ENCODE data around the gene CPXM1.

Gene CPXM1

GRCh38 chr20:2804041-2804828, 3.8 kb upstream of the CPXM1 start:
- H3K4me3 ChIP-seq (ENCODE audit: low read length in 2 of 2): no peak overlapping the region
- H3K36me3 ChIP-seq (ENCODE audit: control insufficient read depth in 2 of 2, insufficient read depth in 2 of 2, low read length in 2 of 2): no peaks in the 10 kb centered on the region
- H3K9ac ChIP-seq (ENCODE audit: low read depth in 1 of 2, low read length in 2 of 2): no peak overlapping the region
- no peaks in the 10 kb centered on the region for H3K9me3 ChIP-seq (ENCODE audit: control insufficient read depth in 2 of 2, low read length in 2 of 2)
- H3K27ac ChIP-seq (ENCODE audit: low read depth in 2 of 2, low read length in 2 of 2): no peak overlapping the region
- H3K27me3 ChIP-seq (ENCODE audit: control insufficient read depth in 2 of 2, insufficient read depth in 2 of 2, low read length in 2 of 2): peaks cover 21 to 31% of the 10 kb centered on the region in 2 donors
- peaks cover 0 to 9% of the 10 kb centered on the region in 2 donors for H3K4me1 ChIP-seq (ENCODE audit: control insufficient read depth in 2 of 2, insufficient read depth in 2 of 2, low read length in 2 of 2)

GRCh38 chr20:2801286-2801728, 880 bp upstream of the CPXM1 start:
- Histone ChIP-seq H3K27ac (ENCODE audit: low read depth in 2 of 2, low read length in 2 of 2) (no peak overlapping the region), H3K4me3 (ENCODE audit: low read length in 2 of 2) (no peak overlapping the region), H3K4me1 (ENCODE audit: control insufficient read depth in 2 of 2, insufficient read depth in 2 of 2, low read length in 2 of 2) (peaks cover 0 to 9% of the 10 kb centered on the region in 2 donors), H3K9ac (ENCODE audit: low read depth in 1 of 2, low read length in 2 of 2) (no peak overlapping the region), H3K9me3 (ENCODE audit: control insufficient read depth in 2 of 2, low read length in 2 of 2) (no peaks in the 10 kb centered on the region), H3K27me3 (ENCODE audit: control insufficient read depth in 2 of 2, insufficient read depth in 2 of 2, low read length in 2 of 2) (peaks cover 17 to 38% of the 10 kb centered on the region in 2 donors), H3K36me3 (ENCODE audit: control insufficient read depth in 2 of 2, insufficient read depth in 2 of 2, low read length in 2 of 2) (no peaks in the 10 kb centered on the region)

GRCh38 chr20:2799688-2800520, 523 bp downstream of the CPXM1 start:
- Histone ChIP-seq H3K27me3 (ENCODE audit: control insufficient read depth in 2 of 2, insufficient read depth in 2 of 2, low read length in 2 of 2) (peaks cover 18 to 33% of the 10 kb centered on the region in 2 donors), H3K27ac (ENCODE audit: low read depth in 2 of 2, low read length in 2 of 2) (no peak overlapping the region), H3K9me3 (ENCODE audit: control insufficient read depth in 2 of 2, low read length in 2 of 2) (no peaks in the 10 kb centered on the region), H3K9ac (ENCODE audit: low read depth in 1 of 2, low read length in 2 of 2) (no peak overlapping the region), H3K4me3 (ENCODE audit: low read length in 2 of 2) (peak overlapping the region; percentile 57 to 66), H3K4me1 (ENCODE audit: control insufficient read depth in 2 of 2, insufficient read depth in 2 of 2, low read length in 2 of 2) (peaks cover 0 to 5% of the 10 kb centered on the region in 2 donors), H3K36me3 (ENCODE audit: control insufficient read depth in 2 of 2, insufficient read depth in 2 of 2, low read length in 2 of 2) (no peaks in the 10 kb centered on the region)

- Histone ChIP-seq H3K9ac (ENCODE audit: low read depth in 1 of 2, low read length in 2 of 2) (no peak overlapping the region), H3K36me3 (ENCODE audit: control insufficient read depth in 2 of 2, insufficient read depth in 2 of 2, low read length in 2 of 2) (no peaks in the 10 kb centered on the region), H3K9me3 (ENCODE audit: control insufficient read depth in 2 of 2, low read length in 2 of 2) (no peaks in the 10 kb centered on the region), H3K27ac (ENCODE audit: low read depth in 2 of 2, low read length in 2 of 2) (no peak overlapping the region), H3K27me3 (ENCODE audit: control insufficient read depth in 2 of 2, insufficient read depth in 2 of 2, low read length in 2 of 2) (peaks cover 18 to 36% of the 10 kb centered on the region in 2 donors), H3K4me1 (ENCODE audit: control insufficient read depth in 2 of 2, insufficient read depth in 2 of 2, low read length in 2 of 2) (peaks cover 0 to 5% of the 10 kb centered on the region in 2 donors), H3K4me3 (ENCODE audit: low read length in 2 of 2) (peak overlapping the region in 1 of 2 donors; percentile 66)
Observed at GRCh38 chr20:2799271-2799670, 1.2 kb downstream of the CPXM1 start.

GRCh38 chr20:2798814-2799213, 1.6 kb downstream of the CPXM1 start:
- Histone ChIP-seq H3K27ac (ENCODE audit: low read depth in 2 of 2, low read length in 2 of 2) (no peak overlapping the region), H3K36me3 (ENCODE audit: control insufficient read depth in 2 of 2, insufficient read depth in 2 of 2, low read length in 2 of 2) (no peaks in the 10 kb centered on the region), H3K27me3 (ENCODE audit: control insufficient read depth in 2 of 2, insufficient read depth in 2 of 2, low read length in 2 of 2) (peaks cover 18 to 36% of the 10 kb centered on the region in 2 donors), H3K4me3 (ENCODE audit: low read length in 2 of 2) (no peak overlapping the region), H3K4me1 (ENCODE audit: control insufficient read depth in 2 of 2, insufficient read depth in 2 of 2, low read length in 2 of 2) (peaks cover 0 to 5% of the 10 kb centered on the region in 2 donors), H3K9ac (ENCODE audit: low read depth in 1 of 2, low read length in 2 of 2) (no peak overlapping the region), H3K9me3 (ENCODE audit: control insufficient read depth in 2 of 2, low read length in 2 of 2) (no peaks in the 10 kb centered on the region)

GRCh38 chr20:2798095-2798805, 2.2 kb downstream of the CPXM1 start:
- no peak overlapping the region for H3K27ac ChIP-seq (ENCODE audit: low read depth in 2 of 2, low read length in 2 of 2)
- H3K4me3 ChIP-seq (ENCODE audit: low read length in 2 of 2): no peak overlapping the region
- no peak overlapping the region for H3K9ac ChIP-seq (ENCODE audit: low read depth in 1 of 2, low read length in 2 of 2)
- H3K27me3 ChIP-seq (ENCODE audit: control insufficient read depth in 2 of 2, insufficient read depth in 2 of 2, low read length in 2 of 2): peaks cover 18 to 36% of the 10 kb centered on the region in 2 donors
- H3K9me3 ChIP-seq (ENCODE audit: control insufficient read depth in 2 of 2, low read length in 2 of 2): no peaks in the 10 kb centered on the region
- no peaks in the 10 kb centered on the region for H3K36me3 ChIP-seq (ENCODE audit: control insufficient read depth in 2 of 2, insufficient read depth in 2 of 2, low read length in 2 of 2)
- H3K4me1 ChIP-seq (ENCODE audit: control insufficient read depth in 2 of 2, insufficient read depth in 2 of 2, low read length in 2 of 2): peaks cover 0 to 5% of the 10 kb centered on the region in 2 donors

GRCh38 chr20:2797136-2797983, 3.1 kb downstream of the CPXM1 start:
- peaks cover 18 to 36% of the 10 kb centered on the region in 2 donors for H3K27me3 ChIP-seq (ENCODE audit: control insufficient read depth in 2 of 2, insufficient read depth in 2 of 2, low read length in 2 of 2)
- H3K27ac ChIP-seq (ENCODE audit: low read depth in 2 of 2, low read length in 2 of 2): no peak overlapping the region
- H3K4me1 ChIP-seq (ENCODE audit: control insufficient read depth in 2 of 2, insufficient read depth in 2 of 2, low read length in 2 of 2): peaks cover 0 to 5% of the 10 kb centered on the region in 2 donors
- no peak overlapping the region for H3K4me3 ChIP-seq (ENCODE audit: low read length in 2 of 2)
- no peaks in the 10 kb centered on the region for H3K36me3 ChIP-seq (ENCODE audit: control insufficient read depth in 2 of 2, insufficient read depth in 2 of 2, low read length in 2 of 2)
- H3K9me3 ChIP-seq (ENCODE audit: control insufficient read depth in 2 of 2, low read length in 2 of 2): no peaks in the 10 kb centered on the region
- H3K9ac ChIP-seq (ENCODE audit: low read depth in 1 of 2, low read length in 2 of 2): no peak overlapping the region

GRCh38 chr20:2796011-2796660, 4.3 kb downstream of the CPXM1 start:
- Histone ChIP-seq H3K4me1 (ENCODE audit: control insufficient read depth in 2 of 2, insufficient read depth in 2 of 2, low read length in 2 of 2) (peaks cover 0 to 5% of the 10 kb centered on the region in 2 donors), H3K9me3 (ENCODE audit: control insufficient read depth in 2 of 2, low read length in 2 of 2) (no peaks in the 10 kb centered on the region), H3K27me3 (ENCODE audit: control insufficient read depth in 2 of 2, insufficient read depth in 2 of 2, low read length in 2 of 2) (peaks cover 13 to 34% of the 10 kb centered on the region in 2 donors), H3K9ac (ENCODE audit: low read depth in 1 of 2, low read length in 2 of 2) (no peak overlapping the region), H3K4me3 (ENCODE audit: low read length in 2 of 2) (no peak overlapping the region), H3K27ac (ENCODE audit: low read depth in 2 of 2, low read length in 2 of 2) (no peak overlapping the region), H3K36me3 (ENCODE audit: control insufficient read depth in 2 of 2, insufficient read depth in 2 of 2, low read length in 2 of 2) (no peaks in the 10 kb centered on the region)

- H3K4me1 ChIP-seq (ENCODE audit: control insufficient read depth in 2 of 2, insufficient read depth in 2 of 2, low read length in 2 of 2): peaks cover 0 to 5% of the 10 kb centered on the region in 2 donors
- no peak overlapping the region for H3K4me3 ChIP-seq (ENCODE audit: low read length in 2 of 2)
- peaks cover 8 to 28% of the 10 kb centered on the region in 2 donors for H3K27me3 ChIP-seq (ENCODE audit: control insufficient read depth in 2 of 2, insufficient read depth in 2 of 2, low read length in 2 of 2)
Observed at GRCh38 chr20:2795451-2795850, 5.0 kb downstream of the CPXM1 start.

More at GRCh38 chr20:2795451-2795850, 5.0 kb downstream of the CPXM1 start:
- H3K36me3 ChIP-seq (ENCODE audit: control insufficient read depth in 2 of 2, insufficient read depth in 2 of 2, low read length in 2 of 2): no peaks in the 10 kb centered on the region
- no peak overlapping the region for H3K27ac ChIP-seq (ENCODE audit: low read depth in 2 of 2, low read length in 2 of 2)
- H3K9me3 ChIP-seq (ENCODE audit: control insufficient read depth in 2 of 2, low read length in 2 of 2): no peaks in the 10 kb centered on the region
- H3K9ac ChIP-seq (ENCODE audit: low read depth in 1 of 2, low read length in 2 of 2): no peak overlapping the region
